CD14-positive monocyte (primary cell): ENCODE data around the gene IFT27. TPM values are rescaled to one million over a fixed set of nuclear protein-coding genes. Genes with fewer than 3 reads are reported as not detected.

ENCODE experiments used
- DNase-seq, 3 donors: peaks; one replicate each; pipeline ENCODE4 v3.0.0-alpha.2; 2011 to 2022
- H2AFZ ChIP-seq: 2 replicates; pipeline ENCODE4 v1.6.0; 2012; ENCODE audit warnings: mild to moderate bottlenecking, low read depth, low read length, inconsistent platforms; ENCODE audit not compliant: insufficient read depth, poor library complexity, severe bottlenecking
- H3K27ac ChIP-seq, 2 donors: 1 replicate in 1 of 2; 2 replicates in 1 of 2; pipeline ENCODE4 v1.5.1; 2012 to 2013; ENCODE audit warnings: low read length in 2 of 2, control low read depth in 1 of 2, inconsistent platforms in 1 of 2, low read depth in 1 of 2, mild to moderate bottlenecking in 1 of 2
- H3K27me3 ChIP-seq, 2 donors: one replicate each; pipeline versions ENCODE4 v1.6.0 to v1.6.1; 2011 to 2013; ENCODE audit warnings: low read length in 2 of 2; ENCODE audit not compliant: control insufficient read depth in 2 of 2, insufficient read depth in 2 of 2
- H3K36me3 ChIP-seq, 2 donors: replicated peaks in 1 of 2; 1 replicate in 1 of 2; 2 replicates in 1 of 2; pipeline versions ENCODE4 v1.5.1 to v1.6.1; 2012 to 2013; ENCODE audit warnings: low read length in 2 of 2, control low read depth in 1 of 2, inconsistent platforms in 1 of 2, mild to moderate bottlenecking in 1 of 2; ENCODE audit not compliant: insufficient read depth in 2 of 2, control insufficient read depth in 1 of 2
- H3K4me1 ChIP-seq, 2 donors: 1 replicate in 1 of 2; 2 replicates in 1 of 2; pipeline versions ENCODE4 v1.5.1 to v1.6.1; 2012 to 2013; ENCODE audit warnings: low read length in 2 of 2, control low read depth in 1 of 2, inconsistent platforms in 1 of 2, mild to moderate bottlenecking in 1 of 2, moderate library complexity in 1 of 2; ENCODE audit not compliant: insufficient read depth in 2 of 2, control insufficient read depth in 1 of 2
- H3K4me2 ChIP-seq: replicated peaks from 2 replicates; pipeline ENCODE3; 2012; ENCODE audit warnings: low read length, moderate library complexity, mild to moderate bottlenecking; ENCODE audit not compliant: poor library complexity, severe bottlenecking; ENCODE audit errors: extremely low read depth
- H3K4me3 ChIP-seq, 3 experiments: fragments of 200-600 bp in 1 of 3; sonication (generic) in 1 of 3; replicated peaks in 1 of 3; 1 replicate in 2 of 3; 2 replicates in 1 of 3; pipeline ENCODE4 v1.5.1; 2011 to 2013; ENCODE audit warnings: low read length in 3 of 3, mild to moderate bottlenecking in 3 of 3, control low read depth in 2 of 3, low read depth in 2 of 3, inconsistent platforms in 1 of 3, moderate library complexity in 1 of 3
- H3K79me2 ChIP-seq: 2 replicates; pipeline ENCODE4 v1.6.0; 2012; ENCODE audit warnings: mild to moderate bottlenecking, control low read depth, inconsistent platforms, low read length, moderate library complexity; ENCODE audit not compliant: insufficient read depth
- H3K9ac ChIP-seq: 2 replicates; pipeline ENCODE4 v1.6.0; 2017; ENCODE audit warnings: low read length, mild to moderate bottlenecking; ENCODE audit not compliant: insufficient read depth, poor library complexity, severe bottlenecking
- H3K9me3 ChIP-seq, 2 donors: replicated peaks in 1 of 2; 1 replicate in 1 of 2; 2 replicates in 1 of 2; pipeline versions ENCODE4 v1.5.1 to v1.6.1; 2012 to 2013; ENCODE audit warnings: low read length in 2 of 2, control low read depth in 1 of 2; ENCODE audit not compliant: control insufficient read depth in 1 of 2, insufficient read depth in 1 of 2
- H4K20me1 ChIP-seq: 2 replicates; pipeline ENCODE4 v1.6.0; 2012; ENCODE audit warnings: mild to moderate bottlenecking, low read length, control low read depth, moderate library complexity; ENCODE audit not compliant: insufficient read depth
- H3K27ac Mint-ChIP-seq, 7 donors: one replicate each; pipeline ENCODE4 v1.8.0; 2020; ENCODE audit warnings: mild to moderate bottlenecking in 7 of 7, mixed read lengths in 7 of 7, moderate library complexity in 6 of 7, inconsistent platforms in 2 of 7
- H3K27me3 Mint-ChIP-seq, 3 donors: one replicate each; pipeline ENCODE4 v1.8.0; 2021 to 2022; ENCODE audit warnings: low read depth in 3 of 3, mild to moderate bottlenecking in 3 of 3, mixed read lengths in 3 of 3, moderate library complexity in 3 of 3, inconsistent platforms in 1 of 3
- H3K36me3 Mint-ChIP-seq, 2 donors: one replicate each; pipeline ENCODE4 v1.8.0; 2020; ENCODE audit warnings: mixed read lengths in 2 of 2, inconsistent platforms in 1 of 2, mild to moderate bottlenecking in 1 of 2
- H3K4me1 Mint-ChIP-seq: one replicate; pipeline ENCODE4 v1.8.0; 2020; ENCODE audit warnings: mild to moderate bottlenecking, mixed read lengths
- H3K4me3 Mint-ChIP-seq, 2 donors: one replicate each; pipeline ENCODE4 v1.8.0; 2020; ENCODE audit warnings: mild to moderate bottlenecking in 2 of 2, mixed read lengths in 2 of 2, moderate library complexity in 1 of 2
- H3K9me3 Mint-ChIP-seq, 7 donors: one replicate each; pipeline ENCODE4 v1.8.0; 2020 to 2022; ENCODE audit warnings: mixed read lengths in 7 of 7, mild to moderate bottlenecking in 6 of 7, moderate library complexity in 6 of 7, inconsistent platforms in 2 of 7
- WGBS: methylation state at CpG from one replicate; pipeline ENCODE4 v1.1.5; 2013; ENCODE audit warnings: missing lambda C conversion rate; ENCODE audit not compliant: insufficient coverage; 5-methylcytosine and 5-hydroxymethylcytosine counted together
- intact Hi-C, 2 donors: fragments of 100-400 bp; cut with micrococcal nuclease; formaldehyde crosslinking; loops; one replicate each; pipeline versions ENCODE4 v1.15.0 to v1.15.1; 2023
- polyA plus RNA-seq, 3 donors: library from polyadenylated mRNA; depleted of rRNA in 1 of 3; unstranded in 2 of 3; stranded (reverse) in 1 of 3; fragments of 300-500 nt in 2 of 3; fragments of >200 nt in 1 of 3; fragmentation: Illumina TruSeq in 2 of 3; gene quantifications; 1 replicate in 2 of 3; 2 replicates in 1 of 3; pipeline ENCODE4 v1.2.3, GENCODE V29; 2012 to 2021
- TF ChIP-seq, protein P1 (sequence below): fragments of 200-600 bp; IDR thresholded peaks from one replicate; pipeline ENCODE4 v1.8.0; 2022; ENCODE audit warnings: antibody characterized with exemption, mild to moderate bottlenecking

Gene IFT27
- polyA plus RNA-seq, 3 donors: 12.5 to 16.9 (median 14.6) TPM

DNA sequence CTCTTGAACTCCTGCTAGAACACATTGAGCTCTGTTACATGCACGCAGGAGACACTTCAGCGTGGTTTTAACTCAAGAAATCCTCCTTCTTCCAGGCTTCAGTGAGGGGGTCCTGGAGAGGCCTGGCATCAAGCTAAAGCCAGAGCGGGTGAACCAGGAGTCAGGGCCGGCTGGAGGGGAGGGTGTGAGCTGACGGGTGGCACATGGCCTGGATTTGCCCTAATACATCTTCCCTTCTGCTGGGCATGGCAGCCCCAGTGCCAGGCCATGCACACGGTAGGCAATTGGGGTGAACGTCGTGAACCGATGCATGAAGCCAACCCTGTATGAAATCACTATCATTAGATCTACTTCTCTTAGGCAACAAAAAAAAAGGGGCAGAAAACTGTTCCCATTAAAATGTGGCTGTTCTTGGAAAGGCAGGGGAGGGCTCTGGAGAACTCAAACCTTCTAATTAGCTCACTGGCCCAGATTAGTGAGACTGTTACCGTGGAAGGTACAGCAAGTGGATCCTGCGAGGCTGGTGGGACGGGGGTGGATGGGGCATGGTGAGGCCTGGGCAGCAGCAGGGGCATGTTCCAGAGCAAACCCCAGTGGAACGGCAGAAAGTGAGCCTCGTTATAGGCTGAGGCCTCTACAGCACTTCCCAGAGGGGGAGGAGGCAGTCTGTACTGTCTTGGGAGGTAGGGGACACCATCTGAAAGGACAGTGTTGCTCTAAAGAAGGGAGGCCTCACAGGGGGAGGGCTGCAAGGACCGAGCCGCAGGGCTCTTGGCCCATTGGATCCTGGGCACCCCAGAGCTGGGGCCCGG, 10.6 kb downstream of the IFT27 start:
- Histone ChIP-seq H4K20me1 (no peaks in the 10 kb centered on the region), H3K9me3 (no peaks in the 10 kb centered on the region), H2AFZ (no peak overlapping the region), H3K4me1 (peaks cover 3 to 5% of the 10 kb centered on the region in 2 donors), H3K79me2 (no peaks in the 10 kb centered on the region), H3K27me3 (no peaks in the 10 kb centered on the region), H3K4me2 (no peak overlapping the region), H3K9ac (no peak overlapping the region), H3K4me3 (no peak overlapping the region), H3K36me3 (peaks cover 32 to 62% of the 10 kb centered on the region in 2 donors), H3K27ac (no peak overlapping the region)
- peaks cover 0 to 2% (median 0%) of the 10 kb centered on the region in 3 donors for H3K27me3 Mint-ChIP-seq
- intact Hi-C loops: no loop called here
- peaks cover 41 to 44% of the 10 kb centered on the region in 2 donors for H3K36me3 Mint-ChIP-seq
- TF ChIP-seq, protein P1, sequence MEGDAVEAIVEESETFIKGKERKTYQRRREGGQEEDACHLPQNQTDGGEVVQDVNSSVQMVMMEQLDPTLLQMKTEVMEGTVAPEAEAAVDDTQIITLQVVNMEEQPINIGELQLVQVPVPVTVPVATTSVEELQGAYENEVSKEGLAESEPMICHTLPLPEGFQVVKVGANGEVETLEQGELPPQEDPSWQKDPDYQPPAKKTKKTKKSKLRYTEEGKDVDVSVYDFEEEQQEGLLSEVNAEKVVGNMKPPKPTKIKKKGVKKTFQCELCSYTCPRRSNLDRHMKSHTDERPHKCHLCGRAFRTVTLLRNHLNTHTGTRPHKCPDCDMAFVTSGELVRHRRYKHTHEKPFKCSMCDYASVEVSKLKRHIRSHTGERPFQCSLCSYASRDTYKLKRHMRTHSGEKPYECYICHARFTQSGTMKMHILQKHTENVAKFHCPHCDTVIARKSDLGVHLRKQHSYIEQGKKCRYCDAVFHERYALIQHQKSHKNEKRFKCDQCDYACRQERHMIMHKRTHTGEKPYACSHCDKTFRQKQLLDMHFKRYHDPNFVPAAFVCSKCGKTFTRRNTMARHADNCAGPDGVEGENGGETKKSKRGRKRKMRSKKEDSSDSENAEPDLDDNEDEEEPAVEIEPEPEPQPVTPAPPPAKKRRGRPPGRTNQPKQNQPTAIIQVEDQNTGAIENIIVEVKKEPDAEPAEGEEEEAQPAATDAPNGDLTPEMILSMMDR: no peak
- H3K4me1 Mint-ChIP-seq: peaks cover 5% of the 10 kb centered on the region
- H3K27ac Mint-ChIP-seq: peak overlapping the region in 1 of 7 donors; percentile 3
- no peaks in the 10 kb centered on the region for H3K9me3 Mint-ChIP-seq
- H3K4me3 Mint-ChIP-seq: no peak overlapping the region
- DNase-seq: no peak
- WGBS: 100% methylated on average over 14 of the region's 17 CpGs

DNA sequence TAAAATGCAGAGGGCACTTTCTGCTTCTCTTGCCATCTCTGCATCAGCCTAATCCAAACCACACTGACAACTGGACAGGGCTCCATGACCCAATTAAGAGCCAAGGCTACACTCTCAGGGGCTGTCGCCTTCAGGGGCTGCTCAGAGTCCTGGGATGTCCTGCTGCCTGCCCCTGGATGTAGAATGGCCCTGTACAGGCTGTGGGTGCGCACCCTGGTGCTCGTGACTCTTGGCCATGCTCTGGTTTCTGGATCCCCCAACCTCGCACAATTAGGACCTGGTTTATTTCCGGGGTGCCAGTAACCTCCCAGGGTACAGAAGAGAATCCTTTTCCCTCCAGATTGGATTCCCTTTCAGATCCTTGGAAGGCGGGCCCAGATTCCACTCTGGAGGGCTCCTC, 11.3 kb downstream of the IFT27 start:
- Histone ChIP-seq H3K36me3 (peaks cover 33 to 62% of the 10 kb centered on the region in 2 donors), H3K27me3 (no peaks in the 10 kb centered on the region), H3K4me2 (no peak overlapping the region), H3K27ac (no peak overlapping the region), H3K4me1 (no peaks in the 10 kb centered on the region), H3K79me2 (no peaks in the 10 kb centered on the region), H3K9ac (no peak overlapping the region), H4K20me1 (no peaks in the 10 kb centered on the region), H2AFZ (no peak overlapping the region), H3K9me3 (no peaks in the 10 kb centered on the region), H3K4me3 (no peak overlapping the region)
- no peaks in the 10 kb centered on the region for H3K4me1 Mint-ChIP-seq
- intact Hi-C loops: no loop called here
- H3K9me3 Mint-ChIP-seq: no peaks in the 10 kb centered on the region
- no peak overlapping the region for H3K27ac Mint-ChIP-seq
- peaks cover 0 to 2% (median 0%) of the 10 kb centered on the region in 3 donors for H3K27me3 Mint-ChIP-seq
- TF ChIP-seq, protein P1: no peak
- no peak overlapping the region for H3K4me3 Mint-ChIP-seq
- H3K36me3 Mint-ChIP-seq: peaks cover 41 to 49% of the 10 kb centered on the region in 2 donors
- no peak for DNase-seq
- WGBS: 100% methylated on average over 5 of the region's 6 CpGs
